GM10266 (cell line): Measurements from ENCODE around the gene NDUFS4.
"Not testable (repeated sequence)": the region's sequence is repeated elsewhere in the genome, so short reads cannot be mapped to it uniquely, and the experiment has no call there.

Experiments used
- DNase-seq: peaks from one replicate; pipeline ENCODE4 v3.0.0; 2012; ENCODE audit errors: extremely low spot score
- CTCF ChIP-seq: IDR thresholded peaks from 2 replicates; pipeline ENCODE4 v1.5.1; 2012; ENCODE audit warnings: mild to moderate bottlenecking, low read depth; ENCODE audit not compliant: control insufficient read depth, insufficient read depth; ENCODE audit errors: missing control alignments

NDUFS4 gene

GRCh38 chr5:53590759-53591158, 30.3 kb downstream of the NDUFS4 start:
- no peak for TF ChIP-seq CTCF
- no peak for DNase-seq

GRCh38 chr5:53594419-53594818, 34.0 kb downstream of the NDUFS4 start:
- DNase-seq, result no peak
- no peak for TF ChIP-seq CTCF

GRCh38 chr5:53597894-53598293, 37.5 kb downstream of the NDUFS4 start:
- no peak for TF ChIP-seq CTCF
- DNase-seq, result no peak

DNA sequence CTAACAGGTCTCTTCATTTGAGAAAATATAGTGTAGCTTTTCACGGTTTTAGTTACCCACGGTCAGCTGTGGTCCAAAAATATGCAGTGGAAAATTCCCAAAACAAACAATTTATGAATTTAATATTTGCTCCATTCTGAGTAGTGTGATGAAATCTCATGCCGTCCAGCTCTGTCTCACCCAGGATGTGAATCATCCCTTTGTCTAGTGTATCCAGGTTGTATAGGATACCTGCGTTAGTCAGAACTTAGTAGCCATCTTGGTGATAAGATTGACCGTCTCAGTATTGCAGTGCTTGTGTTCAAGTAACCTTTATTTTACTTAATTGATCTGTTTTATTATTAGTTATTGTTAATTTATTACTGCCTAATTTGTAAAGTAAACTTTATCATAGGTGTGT, 41.1 kb downstream of the NDUFS4 start:
- no peak for DNase-seq
- no peak for TF ChIP-seq CTCF

GRCh38 chr5:53603009-53603687, 42.7 kb downstream of the NDUFS4 start:
- no peak for DNase-seq

GRCh38 chr5:53604309-53604708, 43.9 kb downstream of the NDUFS4 start:
- TF ChIP-seq CTCF, result no peak
- DNase-seq, result no peak

More at GRCh38 chr5:53603009-53603687, 42.7 kb downstream of the NDUFS4 start:
- no peak for TF ChIP-seq CTCF

DNA sequence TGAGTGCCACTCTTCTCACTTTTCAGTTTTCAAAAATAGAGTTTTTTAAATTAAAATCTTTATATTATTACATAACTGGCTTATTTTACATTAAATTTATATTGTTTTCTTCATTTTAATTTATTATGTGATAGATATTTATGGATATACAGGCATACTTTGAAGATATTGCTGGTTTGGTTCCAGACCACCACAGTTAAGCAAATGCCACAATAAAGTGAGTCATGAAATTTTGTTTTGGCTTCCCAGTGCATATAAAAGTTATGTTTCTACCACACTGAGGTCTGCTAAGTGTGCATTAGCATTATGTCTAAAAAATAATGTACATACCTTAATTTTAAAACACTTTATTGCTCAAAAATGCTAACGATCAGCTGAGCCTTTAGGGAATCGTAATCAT, 47.4 kb downstream of the NDUFS4 start:
- no peak for DNase-seq
- TF ChIP-seq CTCF, result no peak

DNA sequence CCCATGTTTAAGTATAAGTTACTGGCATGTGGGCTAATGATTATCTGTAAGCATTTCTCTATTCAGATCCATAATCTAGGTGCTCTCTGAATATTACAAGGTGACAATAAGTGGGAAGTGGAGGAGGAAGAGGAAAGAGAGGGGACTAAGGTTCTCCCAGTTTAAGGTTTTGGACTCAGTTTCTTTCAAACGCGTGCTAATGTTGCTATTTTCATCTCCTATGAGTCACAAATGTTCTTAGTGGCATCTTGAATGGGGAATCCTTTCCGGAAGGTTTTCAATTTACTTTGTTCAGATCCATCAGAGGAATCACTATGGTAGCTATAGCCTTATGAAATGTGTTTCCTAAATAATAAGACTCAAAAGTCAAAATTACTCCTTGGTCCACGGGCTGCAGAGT, 48.5 kb downstream of the NDUFS4 start:
- not testable (repeated sequence) for DNase-seq
